SH-SY5Y (cell line): Measurements from ENCODE around the gene KCNG2.

ENCODE experiments used
- GATA2 ChIP-seq: IDR thresholded peaks from 2 replicates; pipeline ENCODE4 v1.6.1; 2011; ENCODE audit warnings: mild to moderate bottlenecking, low read depth, low read length
- GATA3 ChIP-seq: IDR thresholded peaks from 2 replicates; pipeline ENCODE4 v1.6.1; 2011; ENCODE audit warnings: low read depth, mild to moderate bottlenecking, low read length, moderate library complexity

- TF ChIP-seq GATA2 (no peak), GATA3 (no peak)
These were observed 145.3 kb downstream of the KCNG2 start for GRCh38 chr18:79942786-79943607.
